LNCaP clone FGC (cell line): ENCODE results near the gene ADIPOR1.

ENCODE experiments used
- DNase-seq: peaks from one replicate; pipeline ENCODE4 v3.0.0-alpha.2; 2011; ENCODE audit warnings: low read depth
- H3K4me3 ChIP-seq: 2 replicates; pipeline ENCODE4 v1.5.1; 2011; ENCODE audit warnings: mild to moderate bottlenecking, low read depth, low read length, control low read depth
- CTCF ChIP-seq: IDR thresholded peaks from 2 replicates; pipeline ENCODE4 v1.5.1; 2012; ENCODE audit warnings: mild to moderate bottlenecking; ENCODE audit not compliant: control insufficient read depth, insufficient read depth; ENCODE audit errors: extremely low read depth

ADIPOR1 gene

GRCh38 chr1:202952099-202952498 lies 6.0 kb downstream of the ADIPOR1 start:
- DNase-seq: no peak
- no peak overlapping the region for H3K4me3 ChIP-seq
- no peak for TF ChIP-seq CTCF

GRCh38 chr1:202951437-202951836 lies 6.7 kb downstream of the ADIPOR1 start:
- no peak for DNase-seq
- no peak for TF ChIP-seq CTCF
- no peak overlapping the region for H3K4me3 ChIP-seq

GRCh38 chr1:202945483-202945882 lies 12.6 kb downstream of the ADIPOR1 start:
- TF ChIP-seq CTCF: no peak
- H3K4me3 ChIP-seq: no peak overlapping the region
- DNase-seq: no peak

GRCh38 chr1:202944438-202944921 lies 13.6 kb downstream of the ADIPOR1 start:
- no peak overlapping the region for H3K4me3 ChIP-seq
- TF ChIP-seq CTCF: no peak
- DNase-seq: no peak

- no peak for DNase-seq
- TF ChIP-seq CTCF: no peak
- no peak overlapping the region for H3K4me3 ChIP-seq
Measured at GRCh38 chr1:202942426-202942825, 15.7 kb downstream of the ADIPOR1 start.

GRCh38 chr1:202941372-202941771 lies 16.7 kb downstream of the ADIPOR1 start:
- no peak overlapping the region for H3K4me3 ChIP-seq
- no peak for DNase-seq
- TF ChIP-seq CTCF: no peak

GRCh38 chr1:202940561-202940960 lies 17.6 kb downstream of the ADIPOR1 start:
- no peak for TF ChIP-seq CTCF
- no peak for DNase-seq
- H3K4me3 ChIP-seq: no peak overlapping the region
